A549 (cell line): ENCODE measurements around the gene FEM1C. TPM values are rescaled to one million over a fixed set of nuclear protein-coding genes. Genes with fewer than 3 reads are reported as not detected.

ENCODE experiments used
- ATAC-seq, 2 experiments: fragments of 200-7000 bp in 1 of 2; fragments of >200 bp in 1 of 2; cut with Nextera tagmentation in 1 of 2; cut with Tn5 transposase in 1 of 2; 3 replicates each; pipeline versions ENCODE4 v1.8.0 to v1.9.1; 2018 to 2020; ENCODE audit warnings: mild to moderate bottlenecking in 1 of 2, moderate library complexity in 1 of 2
- CTCF ChIA-PET: fragments of 300-600 bp; sonication (Branson Sonifier 250); formaldehyde crosslinking; extraction: SDS; loops from one replicate; lab custom pipeline; 2021; ENCODE audit warnings: antibody characterized with exemption, inconsistent platforms; lab: Yijun Ruan, JAX
- POLR2A ChIA-PET: fragments of 350-600 bp; formaldehyde crosslinking; extraction: SDS; loops from one replicate; lab custom pipeline; 2021; ENCODE audit warnings: antibody characterized with exemption, inconsistent platforms; lab: Yijun Ruan, JAX
- DNase-seq, 2 experiments: peaks; one replicate each; pipeline versions ENCODE4 v3.0.0 to v3.0.0-alpha.2; 2011 to 2016; ENCODE audit warnings: low read depth in 1 of 2, low spot score in 1 of 2
- FAIRE-seq: peaks from 2 replicates; lab custom pipeline; 2011; peaks lifted over from hg19 to GRCh38; lab: Jason Lieb, UNC
- H3K27ac ChIP-seq, 2 experiments: fragments of >200 bp; sonication (Bioruptor Twin); formaldehyde crosslinking; 3 replicates each; pipeline ENCODE4 v1.5.1; 2016 to 2017
- H3K4me1 ChIP-seq: fragments of >200 bp; sonication (Bioruptor Twin); formaldehyde crosslinking; 3 replicates; pipeline ENCODE4 v1.6.1; 2016
- H3K4me2 ChIP-seq: fragments of >200 bp; sonication (Bioruptor Twin); formaldehyde crosslinking; 3 replicates; pipeline ENCODE4 v1.6.1; 2016
- H3K4me3 ChIP-seq: fragments of >200 bp; sonication (Bioruptor Twin); formaldehyde crosslinking; 3 replicates; pipeline ENCODE4 v1.5.1; 2016
- H3K9me3 ChIP-seq: fragments of >200 bp; sonication (Bioruptor Twin); formaldehyde crosslinking; 3 replicates; pipeline ENCODE4 v1.6.1; 2016
- BHLHE40 ChIP-seq: IDR thresholded peaks from 2 replicates; pipeline ENCODE4 v1.6.1; 2012; ENCODE audit warnings: low read depth, low read length, inconsistent platforms
- CBX8 ChIP-seq: fragments of 200-600 bp; sonication (generic); IDR thresholded peaks from 2 replicates; pipeline ENCODE4 v1.6.1; 2016
- CHD2 ChIP-seq: fragments of 150-350 bp; IDR thresholded peaks from 2 replicates; pipeline ENCODE4 v1.6.1; 2014; ENCODE audit warnings: low read length; ENCODE audit not compliant: partially characterized antibody
- EHF ChIP-seq: fragments of 250-450 bp; sonication (Bioruptor Pico); IDR thresholded peaks from 2 replicates; pipeline ENCODE4 v1.5.0; 2020; ENCODE audit warnings: mild to moderate bottlenecking
- ESRRA ChIP-seq: fragments of 150-350 bp; IDR thresholded peaks from 2 replicates; pipeline ENCODE4 v1.6.1; 2014; ENCODE audit warnings: mild to moderate bottlenecking, low read length, borderline replicate concordance
- FOSB ChIP-seq: fragments of 250-450 bp; sonication (Bioruptor Pico); IDR thresholded peaks from 2 replicates; pipeline ENCODE4 v1.5.0; 2020; ENCODE audit warnings: mild to moderate bottlenecking, moderate library complexity
- HDAC2 ChIP-seq: fragments of 200-600 bp; sonication (generic); IDR thresholded peaks from 2 replicates; pipeline ENCODE4 v1.6.1; 2016
- JUN ChIP-seq, 2 experiments: fragments of >200 bp; sonication (Bioruptor Twin); formaldehyde crosslinking; IDR thresholded peaks; 2 replicates in 1 of 2; 3 replicates in 1 of 2; pipeline ENCODE4 v1.6.1; 2016 to 2017
- KDM1A ChIP-seq: fragments of 200-600 bp; sonication (generic); IDR thresholded peaks from 2 replicates; pipeline ENCODE4 v1.6.1; 2016; ENCODE audit warnings: low read depth, mild to moderate bottlenecking
- MAFK ChIP-seq: fragments of 450-650 bp; IDR thresholded peaks from 2 replicates; pipeline ENCODE4 v1.6.1; 2014; ENCODE audit not compliant: partially characterized antibody
- NPAS2 ChIP-seq: fragments of 250-450 bp; sonication (Bioruptor Pico); IDR thresholded peaks from 2 replicates; pipeline ENCODE4 v1.8.0; 2022; ENCODE audit warnings: mild to moderate bottlenecking, moderate library complexity, borderline replicate concordance
- NR3C1 ChIP-seq: fragments of >200 bp; sonication (Bioruptor Twin); formaldehyde crosslinking; IDR thresholded peaks from 3 replicates; pipeline ENCODE4 v1.6.1; 2017
- POLR2A ChIP-seq: IDR thresholded peaks from 2 replicates; pipeline ENCODE4 v1.6.1; 2012; ENCODE audit warnings: mild to moderate bottlenecking, low read length
- RAD21 ChIP-seq, 2 experiments: fragments of >200 bp in 1 of 2; sonication (Bioruptor Twin) in 1 of 2; formaldehyde crosslinking in 1 of 2; IDR thresholded peaks in 1 of 2; conservative IDR thresholded peaks in 1 of 2; 2 replicates in 1 of 2; 3 replicates in 1 of 2; pipeline ENCODE4 v1.6.1; 2012 to 2018; ENCODE audit warnings: inconsistent platforms in 1 of 2
- RARB ChIP-seq: fragments of 250-450 bp; sonication (Bioruptor Pico); IDR thresholded peaks from 2 replicates; pipeline ENCODE4 v1.8.0; 2021; ENCODE audit warnings: mild to moderate bottlenecking, moderate library complexity
- RCOR1 ChIP-seq: fragments of 150-350 bp; IDR thresholded peaks from 2 replicates; pipeline ENCODE4 v1.6.1; 2014; ENCODE audit warnings: antibody characterized with exemption, low read length, low read depth
- RNF2 ChIP-seq: fragments of 200-600 bp; sonication (generic); IDR thresholded peaks from 2 replicates; pipeline ENCODE4 v1.6.1; 2016; ENCODE audit warnings: low read depth, mild to moderate bottlenecking, antibody characterized with exemption, moderate library complexity, borderline replicate concordance
- ZC3H11A ChIP-seq: fragments of 450-650 bp; IDR thresholded peaks from 2 replicates; pipeline ENCODE4 v1.6.1; 2014; ENCODE audit warnings: antibody characterized with exemption, mild to moderate bottlenecking
- ZFP36 ChIP-seq: fragments of 450-650 bp; IDR thresholded peaks from 2 replicates; pipeline ENCODE4 v1.6.1; 2014; ENCODE audit warnings: borderline replicate concordance; ENCODE audit not compliant: partially characterized antibody
- WGBS: methylation state at CpG from one replicate; pipeline ENCODE4 v1.1.6; 2017; ENCODE audit errors: missing lambda C conversion rate; 5-methylcytosine and 5-hydroxymethylcytosine counted together
- polyA plus RNA-seq, 4 experiments: library from polyadenylated mRNA; depleted of rRNA in 3 of 4; stranded (reverse); fragments of >200 nt; fragmentation: RNase III in 1 of 4; extraction: RNeasy Plus Mini Kit Qiagen cat#74134 plus additional on column Dnase treatment in 1 of 4; gene quantifications; 2 replicates in 3 of 4; 3 replicates in 1 of 4; pipeline ENCODE4 v1.2.3, GENCODE V29; 2011 to 2017
- TF ChIP-seq, protein P1 (sequence below): fragments of 450-650 bp; IDR thresholded peaks from 2 replicates; pipeline ENCODE4 v1.6.1; 2014; ENCODE audit warnings: antibody characterized with exemption
- TF ChIP-seq, protein P2 (sequence below): fragments of 150-350 bp; IDR thresholded peaks from 2 replicates; pipeline ENCODE4 v1.6.1; 2014; ENCODE audit warnings: low read depth, mild to moderate bottlenecking, low read length
- TF ChIP-seq, protein P3 (sequence below): IDR thresholded peaks from 2 replicates; pipeline ENCODE4 v1.6.1; 2012
- TF ChIP-seq, protein P4 (sequence below): fragments of >200 bp; sonication (Bioruptor Twin); formaldehyde crosslinking; IDR thresholded peaks from 3 replicates; pipeline ENCODE4 v1.6.1; 2016
- TF ChIP-seq, protein P5 (sequence below): fragments of >200 bp; sonication (Bioruptor Twin); formaldehyde crosslinking; IDR thresholded peaks from 2 replicates; pipeline ENCODE4 v1.6.1; 2016

Gene FEM1C
- polyA plus RNA-seq, 2 of the 4 experiments (the other 2 are of a cell fraction), result 6.3 to 8.4 TPM

DNA sequence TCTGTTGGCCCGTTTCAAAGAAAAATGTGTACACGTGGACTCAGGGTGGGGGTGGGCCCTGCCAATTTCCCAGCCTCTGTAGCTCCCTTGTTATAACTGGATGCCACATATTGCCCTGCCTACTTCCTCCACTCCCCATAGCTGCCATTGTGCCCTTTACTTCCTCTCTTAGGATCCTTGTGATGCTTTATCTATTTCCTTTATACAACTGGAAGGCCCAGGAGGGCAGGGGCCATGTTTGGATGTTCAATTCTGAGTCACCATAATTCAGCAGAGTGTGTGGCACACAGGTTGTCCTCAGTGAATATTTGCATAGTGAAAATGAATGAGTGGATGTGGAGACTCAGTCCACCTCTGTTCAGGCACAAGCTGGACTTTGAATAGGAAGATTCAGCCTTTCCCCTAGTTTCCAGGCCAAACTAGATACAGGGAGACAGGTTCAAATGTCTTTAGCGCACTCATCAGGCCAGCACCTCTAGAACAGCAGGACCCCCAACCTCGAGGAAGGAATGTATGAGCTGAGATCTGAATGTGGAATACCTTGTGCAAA is 10.6 kb upstream of the FEM1C start:
- ATAC-seq (no peak), DNase-seq (no peak), FAIRE-seq (no peak)
- POLR2A ChIA-PET, result interaction anchor here (0.8 to 1.1 kb wide), 2 partner anchors 10 to 11 kb away, joined by 3 to 8 read pairs; partner anchors contain the start of gene FEM1C
- TF ChIP-seq CHD2 (no peak), ESRRA (no peak), RNF2 (no peak), ZC3H11A (no peak), MAFK (no peak), POLR2A (no peak), FOSB (CRISPR knock-in tag) (no peak), EHF (CRISPR knock-in tag) (no peak), BHLHE40 (no peak)
- TF ChIP-seq, protein P1, sequence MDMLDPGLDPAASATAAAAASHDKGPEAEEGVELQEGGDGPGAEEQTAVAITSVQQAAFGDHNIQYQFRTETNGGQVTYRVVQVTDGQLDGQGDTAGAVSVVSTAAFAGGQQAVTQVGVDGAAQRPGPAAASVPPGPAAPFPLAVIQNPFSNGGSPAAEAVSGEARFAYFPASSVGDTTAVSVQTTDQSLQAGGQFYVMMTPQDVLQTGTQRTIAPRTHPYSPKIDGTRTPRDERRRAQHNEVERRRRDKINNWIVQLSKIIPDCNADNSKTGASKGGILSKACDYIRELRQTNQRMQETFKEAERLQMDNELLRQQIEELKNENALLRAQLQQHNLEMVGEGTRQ, result no peak
- TF ChIP-seq, protein P2, sequence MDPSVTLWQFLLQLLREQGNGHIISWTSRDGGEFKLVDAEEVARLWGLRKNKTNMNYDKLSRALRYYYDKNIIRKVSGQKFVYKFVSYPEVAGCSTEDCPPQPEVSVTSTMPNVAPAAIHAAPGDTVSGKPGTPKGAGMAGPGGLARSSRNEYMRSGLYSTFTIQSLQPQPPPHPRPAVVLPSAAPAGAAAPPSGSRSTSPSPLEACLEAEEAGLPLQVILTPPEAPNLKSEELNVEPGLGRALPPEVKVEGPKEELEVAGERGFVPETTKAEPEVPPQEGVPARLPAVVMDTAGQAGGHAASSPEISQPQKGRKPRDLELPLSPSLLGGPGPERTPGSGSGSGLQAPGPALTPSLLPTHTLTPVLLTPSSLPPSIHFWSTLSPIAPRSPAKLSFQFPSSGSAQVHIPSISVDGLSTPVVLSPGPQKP, result no peak
- TF ChIP-seq, protein P3, sequence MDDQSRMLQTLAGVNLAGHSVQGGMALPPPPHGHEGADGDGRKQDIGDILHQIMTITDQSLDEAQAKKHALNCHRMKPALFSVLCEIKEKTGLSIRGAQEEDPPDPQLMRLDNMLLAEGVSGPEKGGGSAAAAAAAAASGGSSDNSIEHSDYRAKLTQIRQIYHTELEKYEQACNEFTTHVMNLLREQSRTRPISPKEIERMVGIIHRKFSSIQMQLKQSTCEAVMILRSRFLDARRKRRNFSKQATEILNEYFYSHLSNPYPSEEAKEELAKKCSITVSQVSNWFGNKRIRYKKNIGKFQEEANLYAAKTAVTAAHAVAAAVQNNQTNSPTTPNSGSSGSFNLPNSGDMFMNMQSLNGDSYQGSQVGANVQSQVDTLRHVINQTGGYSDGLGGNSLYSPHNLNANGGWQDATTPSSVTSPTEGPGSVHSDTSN, result no peak
- no peaks in the 10 kb centered on the region for H3K9me3 ChIP-seq
- CTCF ChIA-PET, result interaction anchor here (1.8 to 2.3 kb wide), 2 partner anchors 9 to 19 kb away, joined by 9 to 11 read pairs; partner anchors contain the start of gene FEM1C
- H3K4me3 ChIP-seq, result no peak overlapping the region
- peaks cover 14% of the 10 kb centered on the region; the same call in 2 of the 3 replicates for H3K4me1 ChIP-seq
- no peak overlapping the region for H3K27ac ChIP-seq
- H3K4me2 ChIP-seq, result no peak overlapping the region
- WGBS, result 68% methylated on average over 4 of the region's 4 CpGs

DNA sequence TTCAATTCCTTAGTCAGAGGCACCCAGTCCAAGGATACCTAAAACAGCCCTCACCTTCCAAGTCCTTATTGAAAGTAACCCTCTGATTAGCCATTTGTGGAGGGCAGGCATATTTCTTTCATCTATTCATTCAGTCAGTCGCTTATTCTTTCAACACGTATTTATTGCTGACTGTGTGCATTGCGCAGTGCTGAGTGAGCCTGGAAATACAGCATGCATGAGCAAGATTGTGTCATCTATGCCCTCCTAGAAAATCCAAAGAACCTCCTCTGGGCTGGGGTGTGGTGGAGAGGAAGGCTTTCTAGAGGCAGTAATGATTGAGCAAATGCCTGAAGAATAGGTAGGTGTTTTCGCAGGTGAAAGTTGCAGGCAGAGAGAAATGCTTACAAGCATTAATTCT is 8.5 kb upstream of the FEM1C start:
- whole genome bisulfite sequencing, result 73% methylated on average over 4 of the region's 4 CpGs
- FAIRE-seq (no peak), DNase-seq (no peak), ATAC-seq (no peak)
- Histone ChIP-seq H3K4me3 (no peak overlapping the region), H3K4me2 (no peak overlapping the region), H3K27ac (no peak overlapping the region), H3K4me1 (0 out of 3 replicates have a peak, but pooled peaks cover 6% of the 10 kb centered on the region), H3K9me3 (no peaks in the 10 kb centered on the region)
- ChIA-PET CTCF (interaction anchor here (0.8 kb wide), 1 partner anchor 21 kb away, joined by 3 read pairs; no protein-coding TSS in a partner anchor), POLR2A (no interaction called here)
- TF ChIP-seq MAFK, result peak; percentile 66
- no peak for TF ChIP-seq RAD21 (conservative IDR thresholded peaks at IDR 0.05 in 1 of 2, IDR thresholded peaks at IDR 0.05 in 1 of 2)
- TF ChIP-seq, protein P4, sequence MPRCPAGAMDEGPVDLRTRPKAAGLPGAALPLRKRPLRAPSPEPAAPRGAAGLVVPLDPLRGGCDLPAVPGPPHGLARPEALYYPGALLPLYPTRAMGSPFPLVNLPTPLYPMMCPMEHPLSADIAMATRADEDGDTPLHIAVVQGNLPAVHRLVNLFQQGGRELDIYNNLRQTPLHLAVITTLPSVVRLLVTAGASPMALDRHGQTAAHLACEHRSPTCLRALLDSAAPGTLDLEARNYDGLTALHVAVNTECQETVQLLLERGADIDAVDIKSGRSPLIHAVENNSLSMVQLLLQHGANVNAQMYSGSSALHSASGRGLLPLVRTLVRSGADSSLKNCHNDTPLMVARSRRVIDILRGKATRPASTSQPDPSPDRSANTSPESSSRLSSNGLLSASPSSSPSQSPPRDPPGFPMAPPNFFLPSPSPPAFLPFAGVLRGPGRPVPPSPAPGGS, result no peak

DNA sequence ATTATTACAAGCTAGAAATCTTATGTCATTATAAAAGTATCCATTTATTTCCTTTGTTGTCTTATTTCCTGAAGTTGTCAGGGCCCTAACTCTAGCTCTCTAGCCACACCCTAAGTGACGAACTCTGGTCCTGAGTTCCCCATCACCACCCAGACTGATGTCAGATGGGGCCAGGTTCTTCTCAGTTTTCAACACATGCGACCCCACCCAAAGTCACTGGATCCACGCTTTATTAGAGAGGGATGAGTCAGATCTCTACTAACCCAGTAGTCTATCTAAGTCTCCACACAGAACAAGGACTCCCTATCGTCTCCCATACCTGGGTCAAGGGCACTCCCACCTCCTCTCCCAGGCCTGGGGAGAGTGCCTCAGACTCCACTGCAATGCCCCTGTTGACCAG is 6.8 kb upstream of the FEM1C start:
- DNase-seq, result peak in 1 of 2 experiments; percentile 29
- ChIA-PET POLR2A (no interaction called here), CTCF (interaction anchor here (2.0 kb wide), 1 partner anchor 23 kb away, joined by 10 read pairs; no protein-coding TSS in a partner anchor)
- H3K27ac ChIP-seq, result no peak overlapping the region
- TF ChIP-seq JUN (IDR thresholded peaks at IDR 0.05), result no peak
- no peak for TF ChIP-seq NPAS2
- no peak for TF ChIP-seq ESRRA
- no peak for TF ChIP-seq KDM1A
- TF ChIP-seq RCOR1, result no peak
- TF ChIP-seq HDAC2, result no peak
- no peak for TF ChIP-seq FOSB (CRISPR knock-in tag)
- no peak for TF ChIP-seq NR3C1
- TF ChIP-seq CHD2, result no peak
- no peak for TF ChIP-seq CBX8
- TF ChIP-seq ZFP36, result no peak
- TF ChIP-seq, protein P5, sequence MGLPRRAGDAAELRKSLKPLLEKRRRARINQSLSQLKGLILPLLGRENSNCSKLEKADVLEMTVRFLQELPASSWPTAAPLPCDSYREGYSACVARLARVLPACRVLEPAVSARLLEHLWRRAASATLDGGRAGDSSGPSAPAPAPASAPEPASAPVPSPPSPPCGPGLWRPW, result no peak
- no peak for TF ChIP-seq RARB (CRISPR knock-in tag)
- H3K4me2 ChIP-seq, result no peak overlapping the region
- no peaks in the 10 kb centered on the region for H3K9me3 ChIP-seq
- H3K4me1 ChIP-seq, result 0 out of 3 replicates have a peak, but pooled peaks cover 6% of the 10 kb centered on the region
- FAIRE-seq, result no peak
- H3K4me3 ChIP-seq, result no peak overlapping the region
- WGBS, result 33% methylated on average over 4 of the region's 4 CpGs
- ATAC-seq, result peak in 1 of 2 experiments; percentile 41; a peak in 1 of 6 replicates
